ENCODE data around the gene FAM120C. TPM values are rescaled to one million over a fixed set of nuclear protein-coding genes. Genes with fewer than 3 reads are reported as not detected.

The FAM120C gene
- total RNA-seq, 2 donors from 2014 or later, result 4.3 to 4.6 TPM

- no peak for DNase-seq (ENCODE audit: low spot score)
- Histone ChIP-seq H3K4me3 (no peak overlapping the region), H3K36me3 (no peaks in the 10 kb centered on the region), H3K4me1 (no peaks in the 10 kb centered on the region), H3K27me3 (no peaks in the 10 kb centered on the region), H3K9me3 (no peaks in the 10 kb centered on the region), H3K27ac (no peak overlapping the region)
- no peak for TF ChIP-seq CTCF (IDR thresholded peaks at IDR 0.05)
Observed at GRCh38 chrX:54063361-54063760, 119.7 kb downstream of the FAM120C start.

GRCh38 chrX:54049801-54050200 lies 133.3 kb downstream of the FAM120C start:
- H3K9me3 ChIP-seq, result no peaks in the 10 kb centered on the region
- no peaks in the 10 kb centered on the region for H3K36me3 ChIP-seq
- no peak overlapping the region for H3K27ac ChIP-seq
- no peak for DNase-seq (ENCODE audit: low spot score)
- TF ChIP-seq CTCF (IDR thresholded peaks at IDR 0.05), result no peak
- H3K27me3 ChIP-seq, result no peaks in the 10 kb centered on the region
- H3K4me3 ChIP-seq, result no peak overlapping the region
- H3K4me1 ChIP-seq, result no peaks in the 10 kb centered on the region

- Histone ChIP-seq H3K4me3 (no peak overlapping the region), H3K27me3 (no peaks in the 10 kb centered on the region), H3K36me3 (no peaks in the 10 kb centered on the region), H3K27ac (no peak overlapping the region), H3K4me1 (no peaks in the 10 kb centered on the region), H3K9me3 (no peaks in the 10 kb centered on the region)
- no peak for DNase-seq (ENCODE audit: low spot score)
- TF ChIP-seq CTCF (IDR thresholded peaks at IDR 0.05), result no peak
Observed at GRCh38 chrX:54048412-54048811, 134.6 kb downstream of the FAM120C start.

GRCh38 chrX:54045563-54046228 lies 137.4 kb downstream of the FAM120C start:
- Histone ChIP-seq H3K36me3 (peaks cover 4% of the 10 kb centered on the region), H3K9me3 (no peaks in the 10 kb centered on the region), H3K4me3 (no peak overlapping the region), H3K27ac (no peak overlapping the region), H3K4me1 (no peaks in the 10 kb centered on the region), H3K27me3 (no peaks in the 10 kb centered on the region)
- no peak for DNase-seq (ENCODE audit: low spot score)
- no peak for TF ChIP-seq CTCF (IDR thresholded peaks at IDR 0.05)

- H3K9me3 ChIP-seq, result no peaks in the 10 kb centered on the region
- H3K27ac ChIP-seq, result peak overlapping the region; percentile 88 to 94
- TF ChIP-seq CTCF (IDR thresholded peaks at IDR 0.05), result no peak
- H3K4me1 ChIP-seq, result no peaks in the 10 kb centered on the region
- H3K27me3 ChIP-seq, result no peaks in the 10 kb centered on the region
- H3K4me3 ChIP-seq, result peak overlapping the region; percentile 32 to 66
- H3K36me3 ChIP-seq, result peaks cover 11% of the 10 kb centered on the region
- no peak for DNase-seq (ENCODE audit: low spot score)
Observed at GRCh38 chrX:54044877-54045338, 138.1 kb downstream of the FAM120C start.
